SKM-1 treated with dmso at 0.1 percent for 144 hours (cell line): Measurements from ENCODE around the gene EBPL.
"Not testable (repeated sequence)": the region's sequence is repeated elsewhere in the genome, so short reads cannot be mapped to it uniquely, and the experiment has no call there.

Experiments
- DNase-seq: peaks from one replicate; lab custom pipeline; 2025; ENCODE audit not compliant: unreplicated experiment; lab: John Stamatoyannopoulos, UW

The EBPL gene

DNA sequence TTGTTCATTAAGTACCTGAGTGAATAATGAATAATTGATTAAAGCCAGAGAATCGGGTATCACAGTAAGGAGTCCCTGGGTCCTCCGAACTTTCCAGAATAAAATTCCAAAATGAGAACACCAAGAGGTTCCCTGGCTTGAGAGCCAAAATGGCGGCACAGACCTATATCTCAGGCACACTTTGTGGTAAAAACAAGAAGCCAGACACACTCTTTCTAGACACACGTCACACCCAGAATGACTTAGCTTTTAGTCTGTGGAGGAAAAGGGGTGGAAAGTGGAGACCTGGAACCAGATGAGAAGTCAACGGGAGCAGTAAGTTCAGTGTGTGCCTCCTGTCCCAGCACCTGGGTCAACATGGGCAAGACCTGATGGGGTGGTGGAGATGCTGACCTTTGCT is 54.6 kb downstream of the EBPL start:
- DNase-seq = no peak

- no peak for DNase-seq
Observed at GRCh38 chr13:49635599-49636433, 55.5 kb downstream of the EBPL start.

DNA sequence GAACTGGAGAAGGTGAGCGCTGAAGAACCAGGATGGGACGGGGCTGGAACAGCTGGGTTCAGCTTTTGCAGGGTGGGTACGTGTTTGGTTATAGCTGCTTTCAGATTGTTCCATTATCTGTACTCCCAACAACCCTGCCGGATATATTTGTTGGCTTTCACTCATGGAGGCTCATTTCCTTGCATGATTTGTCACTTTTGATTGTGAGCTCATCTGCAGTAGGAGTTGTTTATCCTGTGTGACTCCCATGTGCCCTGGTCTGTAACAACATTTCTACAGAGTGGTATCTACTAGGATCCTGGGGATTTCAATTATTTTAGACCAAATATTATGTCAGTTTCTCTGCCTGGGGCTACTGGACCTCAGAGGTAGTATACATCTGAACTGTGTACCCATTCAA is 57.6 kb downstream of the EBPL start:
- DNase-seq = no peak

DNA sequence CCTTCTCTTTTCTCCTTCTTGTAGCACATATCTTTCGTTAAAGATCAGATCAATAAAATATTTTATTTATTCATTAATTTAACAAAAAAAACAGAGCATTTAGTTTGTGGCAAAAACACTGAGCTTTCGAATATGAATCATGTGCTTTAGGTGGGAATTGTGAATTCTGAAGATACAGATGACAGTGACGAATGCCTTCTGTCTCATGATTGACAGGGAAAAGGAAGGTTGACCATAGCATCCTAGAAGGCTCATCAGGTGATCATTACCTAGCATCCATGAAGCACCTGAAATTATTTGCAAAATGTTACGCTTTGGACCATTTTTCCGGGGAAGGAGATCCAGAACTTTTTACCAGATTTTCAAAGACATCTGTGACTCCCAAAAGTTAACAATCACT is 59.1 kb downstream of the EBPL start:
- no peak for DNase-seq

- no peak for DNase-seq
Observed at GRCh38 chr13:49630580-49630979, 60.7 kb downstream of the EBPL start.

DNA sequence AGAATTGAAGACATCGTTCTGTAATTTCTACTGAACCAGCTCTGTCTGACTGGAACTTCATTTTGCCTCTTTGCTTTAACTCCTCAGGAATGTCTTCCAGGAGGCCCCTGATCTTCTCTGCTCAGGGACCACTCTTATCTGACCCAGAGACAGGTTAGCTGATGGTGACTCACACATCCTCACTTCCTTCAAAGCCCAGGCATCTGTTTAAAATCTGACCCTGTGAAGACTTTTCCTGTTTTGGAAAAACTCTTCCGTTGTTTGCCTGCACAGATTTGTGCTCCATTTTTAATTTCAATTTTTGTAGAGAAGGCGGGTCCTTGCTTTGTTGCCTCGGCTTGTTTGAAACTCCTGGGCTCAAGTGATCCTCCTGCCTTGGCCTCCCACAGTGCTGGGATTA is 61.3 kb downstream of the EBPL start:
- no peak for DNase-seq

DNA sequence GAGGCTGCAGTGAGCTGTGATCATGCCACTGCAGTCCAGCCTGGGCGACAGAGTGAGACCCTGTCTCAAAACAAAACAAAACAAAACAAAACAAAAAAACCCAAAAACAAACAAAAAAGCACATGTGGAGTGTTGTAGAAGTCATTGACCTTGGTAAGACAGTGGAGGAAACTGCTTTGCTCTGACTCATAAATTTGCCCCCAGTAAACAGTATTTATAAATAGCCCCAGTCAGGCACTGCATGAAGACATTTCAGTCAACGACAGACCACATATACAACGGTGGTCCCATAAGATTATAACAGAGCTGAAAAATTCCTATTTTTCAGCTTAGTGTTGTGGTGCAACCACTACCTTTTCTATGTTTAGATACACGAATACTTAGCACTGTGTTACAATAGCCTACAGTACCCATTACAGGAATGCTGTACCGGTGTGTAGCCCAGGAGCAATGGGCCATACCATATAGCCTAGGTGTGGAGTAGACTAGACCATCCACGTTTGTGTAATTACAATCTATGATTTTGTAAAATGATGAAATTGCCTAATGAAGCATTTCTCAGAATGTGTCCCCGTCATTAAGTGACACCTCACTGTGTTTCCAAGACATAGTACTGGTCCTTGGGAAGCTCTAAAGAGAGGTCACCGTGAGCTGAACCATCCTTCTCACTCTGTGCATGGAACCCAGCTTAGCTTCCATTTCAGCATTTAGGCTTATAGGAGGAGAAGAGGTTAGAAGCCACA is 61.9 kb downstream of the EBPL start:
- no peak for DNase-seq

DNA sequence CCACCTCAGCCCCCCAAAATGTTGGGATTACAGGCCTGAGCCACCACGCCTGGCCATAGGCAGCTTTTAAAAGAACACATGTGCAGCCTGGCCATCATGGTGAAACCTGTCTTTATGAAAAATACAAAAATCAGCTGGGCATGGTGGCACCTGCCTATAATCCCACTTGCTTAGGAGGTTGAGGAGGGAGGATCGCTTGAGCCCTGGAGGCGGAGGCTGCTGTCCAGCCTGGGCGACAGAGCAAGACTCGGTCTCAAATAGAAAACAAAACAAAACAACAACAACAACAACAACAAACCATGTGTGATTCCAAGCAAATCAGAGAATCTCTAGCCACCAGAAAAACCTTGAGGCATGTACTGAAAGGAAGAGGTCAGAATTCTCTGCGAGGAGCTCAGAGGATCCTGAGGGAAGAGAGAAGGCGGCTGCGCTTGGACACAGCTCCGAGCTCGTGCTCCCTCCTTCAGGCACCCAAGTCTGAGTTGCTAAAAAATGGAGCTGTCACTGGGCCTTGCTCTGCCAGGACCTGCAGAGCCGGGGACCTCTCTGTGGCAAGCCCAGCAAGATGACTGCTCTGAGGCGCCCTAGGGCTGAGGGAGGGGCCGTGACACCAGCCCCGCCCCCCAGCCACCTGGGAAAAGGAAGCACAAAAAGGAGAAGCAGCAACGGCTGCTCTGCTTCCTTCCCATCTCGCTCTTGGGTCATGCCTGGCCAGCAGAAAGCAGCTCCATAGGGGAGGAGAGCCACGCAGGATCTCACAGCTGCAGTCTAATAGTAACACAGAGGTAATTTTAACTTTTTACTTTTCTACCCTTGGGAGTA is 63.2 kb downstream of the EBPL start, which contains the start of gene ARL11:
TSS of gene ARL11 (plus strand) at position 677 of the 822 bp plus-strand sequence. CDS start 1,941 bp downstream, outside the sequence.
- DNase-seq = peak; percentile 93

DNA sequence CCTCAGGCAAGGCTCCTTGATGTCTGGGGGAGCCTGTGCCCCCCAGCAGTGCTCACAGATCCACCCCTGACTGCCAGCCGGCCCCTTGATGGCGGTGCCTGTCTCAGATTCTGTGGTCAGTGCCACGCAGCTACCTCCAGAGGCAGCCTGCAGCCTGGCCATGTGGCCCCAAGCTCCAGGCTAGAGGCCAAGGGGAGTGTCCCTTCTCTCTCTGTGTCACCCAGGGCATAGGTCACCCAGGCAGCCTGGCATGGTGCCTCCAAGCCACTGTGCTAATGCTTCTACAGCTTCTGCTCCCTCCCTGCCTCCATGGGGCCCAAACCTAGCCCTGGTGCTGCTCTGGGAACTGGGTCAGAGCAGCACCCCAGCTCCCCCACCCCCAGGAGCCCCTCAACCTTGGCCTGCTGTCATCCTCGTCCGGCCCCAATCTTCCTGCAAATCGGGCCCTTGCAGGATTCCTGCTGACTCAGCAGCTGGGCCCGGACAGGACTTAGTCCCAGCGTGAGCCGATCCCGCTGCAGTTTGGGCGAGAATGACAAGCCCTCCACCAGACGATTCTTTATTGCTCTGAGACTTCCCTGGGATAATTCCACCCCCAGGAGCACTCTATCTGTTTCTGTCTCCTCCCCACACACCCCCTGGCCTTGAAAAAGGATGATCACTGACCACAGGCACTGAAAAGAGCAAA is 65.8 kb downstream of the EBPL start:
- DNase-seq = no peak

GRCh38 chr13:49624229-49624628 is 67.1 kb downstream of the EBPL start:
- DNase-seq = no peak

DNA sequence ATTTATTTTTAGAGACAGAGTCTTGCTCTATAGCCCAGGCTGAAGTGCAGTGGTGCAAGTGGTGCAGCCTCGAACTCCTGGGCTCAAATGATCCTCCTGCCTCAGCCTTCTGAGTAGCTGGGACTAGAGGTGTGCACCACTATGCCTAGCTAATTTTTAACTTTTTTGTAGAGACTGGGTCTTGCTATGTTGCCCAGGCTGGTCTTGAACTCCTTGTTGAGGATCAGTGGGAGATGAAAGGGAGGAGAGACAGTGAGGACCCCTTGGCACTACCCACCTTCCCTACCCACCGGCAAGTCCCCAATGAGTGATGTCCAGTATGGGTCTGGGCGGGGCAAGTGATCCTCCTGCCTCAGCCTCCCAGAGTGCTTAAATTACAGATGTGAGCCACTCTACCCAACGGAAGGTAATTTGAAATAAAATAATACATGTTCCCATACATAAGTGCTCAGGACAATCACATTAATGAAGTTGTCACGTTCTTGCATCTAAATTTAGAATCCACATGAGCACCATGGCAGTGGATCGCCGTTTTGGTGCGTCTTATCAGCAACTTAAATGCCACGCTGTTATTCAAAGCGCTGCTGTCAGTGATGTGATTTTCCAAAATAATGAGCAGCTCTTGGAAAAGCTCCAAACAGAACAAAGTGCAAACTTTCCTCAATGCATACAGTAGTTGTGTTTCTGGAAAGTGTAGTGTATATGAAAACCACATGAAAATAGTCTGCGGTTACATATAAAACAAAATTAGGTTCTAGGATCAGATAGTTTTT is 68.9 kb downstream of the EBPL start:
- DNase-seq = no peak

DNA sequence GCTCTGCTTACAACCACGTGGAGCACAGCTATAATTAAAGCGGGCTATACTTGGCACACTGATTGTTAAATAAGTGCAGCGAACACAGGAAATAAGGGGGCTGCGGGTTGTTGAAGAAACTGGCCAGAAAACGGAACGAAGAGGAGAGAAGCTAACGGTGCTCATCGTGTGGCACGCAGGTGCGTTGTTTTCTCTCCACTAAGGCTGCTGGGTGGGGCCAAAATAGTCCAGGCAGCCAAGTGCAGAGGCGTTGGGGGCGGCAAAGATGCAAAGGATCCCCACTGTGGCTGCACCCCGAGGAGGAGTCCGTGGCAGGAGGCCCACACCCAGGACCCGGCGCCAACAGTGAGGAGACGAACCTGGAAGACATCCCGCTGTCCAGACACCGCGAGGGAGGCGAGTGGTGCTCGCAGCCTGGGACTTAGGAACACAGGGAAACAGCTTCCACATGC is 71.1 kb downstream of the EBPL start:
- DNase-seq = peak; percentile 26

- no peak for DNase-seq
Observed at GRCh38 chr13:49616676-49617065, 74.6 kb downstream of the EBPL start.

DNA sequence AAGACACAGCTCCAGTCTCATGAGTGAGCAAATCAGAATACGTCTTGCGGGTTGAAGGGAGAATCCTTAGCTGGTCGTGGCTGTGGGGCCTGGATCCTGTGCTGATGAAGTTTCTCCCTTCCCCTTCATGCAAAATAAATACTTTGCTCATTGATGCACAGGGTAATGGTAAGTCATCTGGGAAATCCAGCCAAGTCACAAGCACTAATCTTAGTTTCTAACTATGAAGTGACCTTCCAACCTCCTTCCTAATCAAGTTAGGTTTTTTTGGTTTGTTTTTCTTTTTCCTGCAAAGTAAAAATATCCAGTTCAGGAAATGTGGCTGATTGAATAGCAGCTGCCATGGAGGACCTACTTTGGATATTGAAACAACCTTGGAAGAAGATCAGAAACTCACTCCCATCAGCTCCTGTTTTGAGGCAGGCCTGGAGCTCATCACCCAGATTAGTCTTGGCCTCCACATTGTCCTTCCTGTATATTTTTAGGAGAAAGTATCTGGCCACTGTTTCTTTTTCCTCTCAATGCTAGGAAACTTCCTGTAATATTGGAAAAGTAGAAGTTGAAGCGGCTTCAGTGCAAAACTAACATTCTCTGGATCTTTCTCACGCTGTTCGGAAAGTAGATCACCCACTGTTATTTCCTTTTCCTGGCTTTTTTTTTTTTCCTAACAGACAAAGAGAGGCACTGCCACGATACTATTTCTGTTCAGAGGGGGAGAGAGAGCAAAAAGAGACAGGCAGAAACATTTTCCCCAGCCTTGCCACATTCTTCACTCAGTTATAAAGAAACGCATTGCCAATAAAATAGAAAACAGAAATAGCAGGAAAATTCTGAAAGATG is 75.2 kb downstream of the EBPL start:
- DNase-seq = no peak

DNA sequence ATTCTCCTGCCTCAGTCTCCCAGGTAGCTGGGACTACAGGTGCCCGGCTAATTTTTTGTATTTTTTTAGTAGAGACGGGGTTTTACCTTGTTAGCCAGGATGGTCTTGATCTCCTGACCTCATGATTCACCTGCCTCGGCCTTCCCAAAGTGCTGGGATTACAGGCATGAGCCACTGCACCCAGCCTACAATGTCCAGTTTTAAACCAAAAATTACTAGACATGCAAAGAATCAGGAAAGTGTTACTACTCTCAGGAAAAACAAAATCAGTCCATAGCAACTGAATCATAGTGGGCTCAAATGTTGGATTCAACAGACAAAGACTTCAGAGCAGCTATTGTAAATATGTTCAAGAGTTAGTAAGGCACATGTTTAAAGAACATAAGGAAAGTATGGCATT is 79.2 kb downstream of the EBPL start:
- not testable (repeated sequence) for DNase-seq
